GM19452 (cell line): ENCODE measurements around the gene MRPL17.

Experiments used
- ATAC-seq: cut with Tn5 transposase; IDR thresholded peaks from one replicate; pipeline ENCODE4 v1.9.1; 2021; ENCODE audit not compliant: unreplicated experiment

MRPL17 gene

DNA sequence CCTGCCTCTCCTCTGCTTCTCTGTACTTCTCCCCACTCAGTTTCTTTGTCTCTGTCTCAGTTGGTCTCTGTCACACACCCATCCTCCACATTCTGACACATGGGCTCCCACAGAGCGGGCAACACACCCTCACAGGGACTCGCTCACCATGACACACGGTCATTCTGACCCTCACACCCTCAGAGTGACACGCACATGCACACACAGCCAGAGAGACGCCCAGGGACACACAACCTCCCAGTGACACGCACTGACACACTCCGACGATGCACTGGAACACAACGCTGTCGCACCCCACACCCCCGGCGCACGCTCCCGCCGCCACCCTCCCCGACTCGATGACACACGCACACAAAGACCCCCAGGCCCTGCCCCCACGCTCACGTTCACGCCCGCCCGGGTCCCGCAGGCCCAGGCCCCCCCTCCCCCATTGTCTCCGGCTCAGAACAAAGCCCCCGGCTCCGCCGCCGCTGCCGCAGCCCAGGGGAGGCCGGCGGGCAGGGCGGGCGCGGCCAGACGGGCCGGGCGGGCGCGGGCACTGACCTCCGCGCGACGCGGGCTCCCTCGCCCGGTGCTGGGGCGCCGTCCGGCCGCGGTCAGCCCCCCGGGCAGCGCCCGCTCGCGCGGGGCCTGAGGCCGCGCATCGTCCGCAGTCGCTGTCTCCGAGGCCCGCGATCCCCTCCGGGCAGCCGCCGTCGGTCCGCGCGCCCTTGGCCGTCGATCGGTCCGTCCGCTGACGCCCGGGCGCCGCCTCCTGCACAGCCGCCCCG is 27.9 kb downstream of the MRPL17 start:
- no peak for ATAC-seq

GRCh38 chr11:6654281-6655019 is 28.7 kb downstream of the MRPL17 start:
- ATAC-seq: no peak

GRCh38 chr11:6653656-6654055 is 29.5 kb downstream of the MRPL17 start:
- ATAC-seq: no peak

GRCh38 chr11:6653097-6653496 is 30.0 kb downstream of the MRPL17 start:
- ATAC-seq: no peak

GRCh38 chr11:6652182-6652581 is 31.0 kb downstream of the MRPL17 start:
- no peak for ATAC-seq

GRCh38 chr11:6650980-6651379 is 32.2 kb downstream of the MRPL17 start:
- no peak for ATAC-seq

DNA sequence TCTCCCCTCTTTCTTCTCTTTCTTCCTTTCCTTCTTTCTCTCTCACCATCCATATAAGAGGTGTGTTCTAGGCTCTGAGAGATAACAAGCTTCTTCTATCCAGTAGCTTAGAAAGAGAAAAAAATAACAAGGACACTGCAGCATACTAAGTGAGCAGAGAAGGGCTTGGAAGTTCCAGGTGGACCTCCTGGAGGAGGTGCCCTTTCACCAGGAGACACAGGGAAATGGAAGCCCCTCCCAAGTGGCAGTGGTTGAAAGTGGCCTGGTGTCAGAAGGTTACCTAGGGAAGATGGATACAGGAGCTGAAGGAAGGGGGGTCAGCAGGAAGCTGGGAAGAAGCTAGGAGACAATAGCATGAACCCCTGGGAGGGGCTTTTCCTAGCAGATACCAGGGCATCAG is 33.0 kb downstream of the MRPL17 start:
- no peak for ATAC-seq

DNA sequence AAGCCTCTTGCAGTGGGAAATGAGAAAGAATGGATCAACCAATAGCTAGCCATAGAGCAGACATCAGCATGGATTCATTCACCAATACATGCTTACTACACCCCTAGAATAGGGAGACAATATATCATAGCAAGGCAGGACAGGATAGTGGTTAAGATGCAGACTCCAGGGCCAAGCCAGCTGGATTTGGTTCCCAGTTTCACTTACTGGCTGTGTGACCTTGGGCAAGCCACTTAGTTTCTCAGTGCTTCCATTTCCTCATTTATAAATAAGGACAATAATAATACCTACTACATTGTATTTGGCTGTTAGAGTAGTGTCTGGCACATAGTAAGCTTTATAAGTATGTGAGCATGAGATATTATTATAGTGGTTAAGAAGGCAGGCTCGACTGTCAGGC is 34.6 kb downstream of the MRPL17 start:
- ATAC-seq: no peak

GRCh38 chr11:6647836-6648235 is 35.3 kb downstream of the MRPL17 start:
- ATAC-seq: no peak

GRCh38 chr11:6646918-6647679 is 36.0 kb downstream of the MRPL17 start:
- ATAC-seq: peak; percentile 92

DNA sequence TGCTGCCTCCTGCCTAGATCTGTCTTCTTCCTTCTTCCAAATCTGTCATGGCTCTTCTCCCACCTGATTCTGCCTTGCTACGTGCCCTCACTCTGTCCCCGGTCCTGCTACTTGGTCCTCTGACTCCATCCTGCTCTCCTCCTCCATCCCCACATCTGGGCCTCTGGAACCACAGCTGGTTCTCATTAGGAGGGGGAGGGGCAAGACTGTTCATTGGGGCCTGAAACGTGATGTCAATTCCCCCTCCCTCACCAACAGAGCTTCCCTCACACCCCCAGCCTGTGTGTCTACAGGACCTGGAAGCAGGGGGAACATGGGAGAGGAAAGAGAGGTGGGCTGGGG is 36.6 kb downstream of the MRPL17 start:
- ATAC-seq: no peak

DNA sequence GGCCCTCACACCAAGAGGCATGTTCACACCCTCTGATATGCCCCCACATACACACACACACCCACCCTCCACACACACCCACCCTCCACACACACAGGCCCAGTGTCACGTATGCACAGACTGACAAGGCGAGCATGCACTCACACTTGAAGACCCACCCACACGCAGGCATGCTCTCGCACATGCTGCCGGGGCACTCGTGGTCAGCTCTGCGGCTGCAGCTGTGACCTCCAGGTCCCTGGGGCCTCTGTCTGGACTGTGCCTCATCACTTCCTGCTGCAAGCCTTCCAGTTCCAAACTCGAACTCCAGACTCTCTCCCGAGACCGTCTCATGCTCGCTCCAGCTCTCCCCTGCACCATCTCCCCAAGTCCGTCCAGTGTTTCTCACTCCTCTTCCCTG is 37.1 kb downstream of the MRPL17 start:
- ATAC-seq: peak; percentile 40

- no peak for ATAC-seq
These were observed 40.2 kb downstream of the MRPL17 start for GRCh38 chr11:6642957-6643356.

DNA sequence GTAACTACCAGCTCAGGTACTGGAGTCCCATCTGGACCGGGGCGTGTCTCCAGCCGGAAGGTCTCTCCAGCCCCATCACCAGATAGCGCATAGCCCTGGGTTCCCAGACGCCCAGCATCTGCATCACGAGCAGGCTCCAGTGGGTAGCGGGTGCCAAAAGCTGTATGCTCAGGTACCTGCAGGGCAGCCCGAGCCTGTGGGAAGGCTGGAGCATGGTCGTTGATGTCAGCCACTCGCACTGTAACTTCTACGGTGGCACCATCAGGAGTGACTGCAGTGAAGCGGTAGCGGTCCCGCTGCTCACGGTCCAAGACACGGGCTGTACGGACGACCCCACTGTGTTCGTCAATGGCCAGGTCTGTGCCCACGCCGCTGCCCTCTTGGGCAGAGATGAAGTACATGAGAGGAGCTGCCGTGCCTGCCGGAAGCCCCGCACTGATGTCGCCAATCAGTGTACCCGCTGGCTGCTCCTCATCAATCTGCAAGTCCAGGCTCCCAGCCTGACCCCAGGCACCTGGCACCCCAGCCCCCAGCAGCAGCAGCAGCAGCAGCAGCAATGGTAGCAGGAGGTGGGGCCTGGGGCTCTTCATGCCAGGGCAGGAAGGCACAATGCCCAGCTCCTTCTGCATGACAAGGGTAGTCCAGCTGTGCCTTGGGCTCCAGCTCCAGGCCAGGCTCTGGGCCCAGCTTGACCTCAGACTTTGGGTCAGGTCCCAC is 42.0 kb downstream of the MRPL17 start:
- no peak for ATAC-seq

DNA sequence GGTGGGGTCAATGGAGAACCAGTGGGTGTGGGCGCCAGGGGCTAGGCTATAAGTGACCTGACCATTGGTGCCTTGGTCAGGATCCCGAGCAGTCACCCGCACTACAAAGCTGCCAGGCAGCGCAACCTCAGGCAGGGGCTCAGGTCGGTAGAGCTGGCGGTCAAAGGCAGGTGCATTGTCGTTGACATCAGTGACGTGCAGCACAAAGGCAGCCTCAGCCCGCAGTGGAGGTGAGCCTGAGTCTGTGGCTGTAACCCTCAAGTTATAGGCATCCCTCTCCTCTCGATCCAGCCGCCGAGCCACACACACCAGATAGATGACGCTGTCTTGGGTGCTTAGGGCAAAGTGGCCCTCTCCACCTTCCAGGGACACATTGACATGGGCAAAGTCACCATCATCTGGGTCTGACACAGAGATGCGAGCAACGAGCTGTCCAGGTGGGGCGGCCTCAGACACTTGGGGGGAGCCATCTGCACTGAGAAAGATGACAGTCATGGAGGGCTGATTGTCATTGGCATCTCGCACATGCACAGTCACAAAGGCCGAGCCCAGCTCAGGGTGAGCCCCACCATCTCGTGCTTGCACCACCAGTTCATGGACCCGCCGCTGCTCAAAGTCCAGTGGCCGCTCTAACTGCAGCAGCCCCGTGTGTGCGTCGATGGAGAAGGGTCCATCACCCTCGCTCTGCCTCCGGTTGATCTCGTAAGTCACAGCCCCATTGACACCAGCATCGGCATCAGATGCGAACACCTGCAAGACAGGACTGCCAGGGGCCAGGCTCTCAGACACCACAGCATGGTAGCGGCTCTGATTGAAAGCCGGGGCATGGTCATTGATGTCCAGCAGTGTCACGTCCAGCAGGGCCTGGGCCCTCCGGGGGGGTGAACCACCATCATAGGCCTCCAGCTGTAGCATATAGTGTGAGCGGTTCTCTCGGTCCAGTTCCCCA is 42.8 kb downstream of the MRPL17 start:
- no peak for ATAC-seq

DNA sequence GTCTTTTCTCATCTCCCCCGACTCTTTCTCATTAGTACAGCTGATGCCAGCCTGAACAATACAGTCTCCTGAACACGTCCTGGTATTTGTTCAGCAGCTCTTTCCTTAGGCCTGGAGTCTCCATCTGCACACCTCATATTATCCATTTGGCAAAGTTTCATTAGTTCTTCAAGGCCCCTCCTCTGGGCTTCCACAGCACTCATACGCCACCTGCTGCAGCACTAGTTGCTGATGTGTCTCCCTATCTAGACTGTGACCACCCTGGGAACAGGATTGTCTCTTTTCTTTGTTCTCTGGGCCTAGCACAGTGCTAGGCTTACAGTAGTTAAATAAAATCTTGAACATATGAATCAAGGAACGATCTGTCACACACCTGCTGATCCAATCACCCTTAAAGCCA is 44.7 kb downstream of the MRPL17 start:
- ATAC-seq: no peak

DNA sequence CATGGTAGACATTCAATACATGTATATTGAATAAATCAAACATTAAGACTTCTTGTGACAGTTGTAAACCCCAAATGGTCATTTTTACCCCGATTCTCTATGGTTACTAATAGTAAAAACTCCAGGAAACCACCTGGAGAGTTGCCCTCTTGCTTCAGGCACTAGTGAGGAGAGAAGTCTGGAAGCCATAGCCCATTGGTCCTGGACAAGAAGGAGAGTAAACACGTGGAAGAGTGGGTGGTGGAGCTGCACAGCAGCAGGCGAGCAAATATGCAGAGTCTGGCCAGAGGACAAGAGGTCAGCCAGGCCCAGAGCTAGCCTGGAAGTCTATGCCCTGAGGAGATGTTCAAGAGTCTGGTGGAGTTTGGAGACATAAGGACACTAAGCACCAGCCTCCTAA is 45.3 kb downstream of the MRPL17 start:
- no peak for ATAC-seq

DNA sequence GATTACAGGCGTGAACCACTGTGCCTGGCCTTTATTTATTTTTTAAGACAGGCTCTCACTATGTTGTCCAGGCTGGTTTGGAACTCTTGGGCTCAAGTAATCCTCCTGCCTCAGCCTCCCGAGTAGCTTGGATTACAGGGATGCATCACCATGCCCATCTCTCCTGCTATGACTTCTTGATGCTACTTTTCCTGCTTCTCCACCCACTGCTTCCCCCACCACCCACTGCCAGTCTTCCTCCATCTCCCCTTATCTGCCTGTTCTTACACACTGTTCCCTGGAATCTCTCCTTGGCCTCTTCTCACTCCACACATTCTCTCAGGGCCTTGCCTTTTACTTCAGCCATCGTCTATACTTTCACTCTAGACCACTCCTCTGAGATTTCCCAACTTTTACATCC is 46.7 kb downstream of the MRPL17 start:
- no peak for ATAC-seq

DNA sequence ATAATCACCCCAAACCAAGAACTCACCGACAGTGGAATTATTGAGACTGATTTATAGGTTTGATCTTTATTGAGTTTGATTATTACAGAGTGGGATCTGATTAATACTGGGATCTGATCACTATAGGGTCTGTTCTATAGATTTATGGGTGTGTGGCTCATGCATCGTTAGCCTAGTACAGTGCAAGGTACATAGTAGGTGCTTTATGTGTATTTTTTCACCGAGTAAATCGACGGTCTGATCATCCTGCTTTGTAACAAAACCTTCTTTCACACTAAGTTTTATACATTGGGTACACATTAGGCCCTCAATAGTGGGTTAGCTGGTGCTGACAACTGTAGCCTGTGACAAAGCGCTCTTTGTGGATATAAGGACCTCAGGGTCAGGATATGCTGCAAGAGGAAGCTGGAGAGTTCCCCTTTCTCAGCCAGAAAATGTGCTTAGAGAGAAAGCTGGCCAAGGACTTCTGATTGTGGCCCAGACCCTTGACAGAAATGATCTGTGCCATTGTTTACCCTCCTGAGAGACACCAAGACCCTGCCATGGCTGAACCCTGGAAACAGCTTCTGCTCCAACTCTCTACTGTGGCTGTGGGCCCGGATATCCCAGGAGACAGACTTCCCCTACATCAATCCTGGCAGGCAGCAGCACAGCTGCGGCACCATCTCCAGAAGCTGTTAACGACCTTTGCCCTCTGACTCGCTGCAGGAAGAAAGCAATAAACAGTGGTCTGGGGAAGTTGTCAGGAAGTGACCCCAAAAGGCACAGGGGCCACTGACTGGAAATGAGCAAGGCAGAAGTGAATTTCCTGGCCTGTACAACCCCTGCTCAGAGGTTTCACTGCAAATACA is 47.8 kb downstream of the MRPL17 start:
- no peak for ATAC-seq
